ENCODE measurements around the gene KLHL3. TPM values are rescaled to one million over a fixed set of nuclear protein-coding genes. Genes with fewer than 3 reads are reported as not detected.

Gene KLHL3
- total and polyA plus RNA-seq, 12 donors, result 12.4 to 37.4 (median 23.7) TPM

GRCh38 chr5:137657073-137657472 lies 78.8 kb downstream of the KLHL3 start:
- TF ChIP-seq CTCF (IDR thresholded peaks at IDR 0.05), result no peak

GRCh38 chr5:137656558-137656957 lies 79.3 kb downstream of the KLHL3 start:
- ATAC-seq (no peak), DNase-seq (no peak)
- H3K4me1 ChIP-seq, result peaks cover 0 to 12% (median 8%) of the 10 kb centered on the region in 9 donors
- intact Hi-C loops (cut with DNase I), result no loop called here
- no peak for TF ChIP-seq CTCF (IDR thresholded peaks at IDR 0.05)
- no peak overlapping the region for H3K4me3 ChIP-seq
- no peaks in the 10 kb centered on the region for H3K9me3 ChIP-seq
- no peaks in the 10 kb centered on the region for H3K27me3 ChIP-seq
- no peak overlapping the region for H3K27ac ChIP-seq
- 95 to 96% methylated on average over 2 of the region's 2 CpGs for WGBS, 2 donors
- peaks cover 0 to 48% (median 7%) of the 10 kb centered on the region in 9 donors for H3K36me3 ChIP-seq

More at GRCh38 chr5:137657073-137657472, 78.8 kb downstream of the KLHL3 start:
- WGBS, 2 donors, result 35 to 51% methylated on average over 3 of the region's 3 CpGs
- Histone ChIP-seq H3K36me3 (peaks cover 0 to 48% (median 7%) of the 10 kb centered on the region in 9 donors), H3K27me3 (no peaks in the 10 kb centered on the region), H3K4me3 (no peak overlapping the region), H3K27ac (no peak overlapping the region), H3K4me1 (peaks cover 0 to 12% (median 8%) of the 10 kb centered on the region in 9 donors), H3K9me3 (no peaks in the 10 kb centered on the region)
- no peak for DNase-seq
- intact Hi-C loops (cut with DNase I), result no loop called here
- ATAC-seq, result no peak

- no peak overlapping the region for H3K4me3 ChIP-seq
- ATAC-seq (no peak), DNase-seq (no peak)
- intact Hi-C loops (cut with DNase I), result no loop called here
- 88% methylated on average over 3 of the region's 3 CpGs for WGBS, 2 donors
- peaks cover 0 to 46% (median 11%) of the 10 kb centered on the region in 9 donors for H3K4me1 ChIP-seq
- no peaks in the 10 kb centered on the region for H3K27me3 ChIP-seq
- peaks cover 0 to 4% (median 0%) of the 10 kb centered on the region in 11 donors for H3K9me3 ChIP-seq
- H3K36me3 ChIP-seq, result peaks cover 0 to 45% (median 7%) of the 10 kb centered on the region in 9 donors
- no peak for TF ChIP-seq CTCF (IDR thresholded peaks at IDR 0.05)
- no peak overlapping the region for H3K27ac ChIP-seq
Observed at GRCh38 chr5:137651022-137651421, 84.9 kb downstream of the KLHL3 start.

- H3K27me3 ChIP-seq, result no peaks in the 10 kb centered on the region
- peaks cover 0 to 46% (median 11%) of the 10 kb centered on the region in 9 donors for H3K4me1 ChIP-seq
- ATAC-seq (peak; percentile 38 to 84 (median 62)), DNase-seq (peak in 1 of 2 donors; percentile 44)
- TF ChIP-seq CTCF (IDR thresholded peaks at IDR 0.05), result no peak
- peaks cover 0 to 15% (median 0%) of the 10 kb centered on the region in 11 donors for H3K9me3 ChIP-seq
- intact Hi-C loops (cut with DNase I), result loop anchor here in 1 of 10 donors (10.0 kb wide), 1 partner anchor 495 kb away; no protein-coding TSS in a partner anchor
- H3K36me3 ChIP-seq, result peaks cover 0 to 38% (median 7%) of the 10 kb centered on the region in 9 donors
- peak overlapping the region in 6 of 10 donors; percentile 2 to 60 (median 40) for H3K27ac ChIP-seq
- 61 to 63% methylated on average over 3 of the region's 3 CpGs for WGBS, 2 donors
- no peak overlapping the region for H3K4me3 ChIP-seq
Observed at GRCh38 chr5:137649228-137649935, 86.5 kb downstream of the KLHL3 start.

Data from heart right ventricle (tissue), 16 donors.